GM18520 (cell line): ENCODE results near the gene S1PR3.

Source experiments
- ATAC-seq: cut with Tn5 transposase; IDR thresholded peaks from one replicate; pipeline ENCODE4 v1.9.1; 2021; ENCODE audit not compliant: unreplicated experiment

The S1PR3 gene

DNA sequence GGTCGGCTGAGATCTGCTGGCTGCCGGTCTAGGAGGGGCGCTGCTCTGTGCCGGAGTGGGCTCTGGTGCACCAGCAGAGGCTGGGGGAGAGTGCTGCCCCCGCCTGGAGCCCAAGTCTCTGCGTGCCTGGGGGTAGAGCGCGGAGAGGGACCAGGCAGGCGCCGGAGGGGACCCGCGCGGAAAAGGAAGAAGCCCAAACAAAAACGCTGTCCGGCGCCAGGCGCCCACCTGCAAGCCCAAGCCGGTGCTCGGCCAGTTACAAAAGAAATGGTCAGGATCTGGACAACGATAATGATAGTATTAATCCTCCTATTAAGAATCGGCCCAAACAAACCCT is 571 bp upstream of the S1PR3 start:
- no peak for ATAC-seq

DNA sequence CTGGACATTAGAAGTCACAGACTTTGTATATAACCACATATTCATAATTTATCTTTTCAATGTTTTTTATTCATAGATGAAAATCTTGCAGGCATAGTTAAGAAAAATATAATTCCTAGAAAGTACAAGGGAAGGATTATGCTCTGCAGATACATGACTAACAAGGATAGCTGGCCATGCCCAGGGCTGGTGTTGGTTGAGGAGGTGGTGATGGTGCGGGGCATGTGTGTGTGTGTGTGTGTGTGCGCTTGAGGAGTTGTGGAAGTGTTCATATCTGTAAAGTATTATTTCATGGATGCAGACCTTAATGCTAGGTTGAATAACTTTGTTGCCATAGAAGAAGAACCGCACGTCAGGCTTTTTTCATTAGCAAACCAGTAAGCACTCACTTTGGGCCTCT is 1.3 kb downstream of the S1PR3 start:
- ATAC-seq = no peak

DNA sequence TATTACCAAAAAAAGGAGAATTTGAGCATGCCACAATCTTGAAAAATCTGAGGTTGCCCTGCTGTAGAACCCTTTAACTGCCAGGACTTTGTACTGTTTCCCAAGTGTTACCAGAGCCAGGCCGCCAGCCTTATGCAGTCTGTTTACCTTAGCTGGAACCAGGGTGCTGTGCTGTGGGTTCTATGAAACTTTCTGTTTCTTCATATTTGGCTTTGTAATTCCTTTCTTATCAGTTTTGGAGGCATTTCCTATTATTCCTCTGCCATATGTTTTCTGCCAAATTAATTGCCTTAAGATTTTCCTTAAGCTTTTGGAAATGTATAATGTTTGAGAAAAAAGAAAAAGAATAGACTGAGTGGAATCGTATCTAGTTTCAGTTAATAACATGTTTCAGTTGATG is 2.1 kb downstream of the S1PR3 start:
- no peak for ATAC-seq

DNA sequence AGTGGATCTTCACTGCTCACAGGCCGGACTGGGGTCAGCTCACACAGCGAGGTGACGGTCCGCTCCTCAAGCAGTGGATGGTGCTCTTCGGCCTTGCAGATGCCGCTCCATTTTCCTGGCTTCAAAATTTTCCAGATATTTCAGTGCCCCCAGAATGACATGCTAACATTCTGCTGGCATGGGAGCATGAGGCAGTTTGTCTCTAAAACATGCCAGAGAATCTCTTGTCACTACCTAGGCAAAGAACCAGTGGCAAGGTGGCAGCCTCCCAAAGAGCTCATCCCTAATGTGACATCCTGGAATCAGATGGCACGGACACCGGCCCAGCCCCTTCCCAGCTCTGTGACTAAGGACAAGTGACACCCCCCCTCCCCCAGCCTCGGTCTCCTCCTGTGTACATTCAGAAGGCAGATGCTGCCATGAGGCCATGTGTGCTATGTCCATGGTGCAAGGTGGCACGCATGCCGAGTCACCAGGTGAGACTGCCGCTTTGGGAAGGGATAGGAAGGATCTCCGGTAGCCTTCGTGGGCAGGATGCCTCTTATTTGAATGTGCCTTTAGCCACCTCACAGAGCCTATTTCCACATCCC is 2.7 kb downstream of the S1PR3 start:
- ATAC-seq = no peak

DNA sequence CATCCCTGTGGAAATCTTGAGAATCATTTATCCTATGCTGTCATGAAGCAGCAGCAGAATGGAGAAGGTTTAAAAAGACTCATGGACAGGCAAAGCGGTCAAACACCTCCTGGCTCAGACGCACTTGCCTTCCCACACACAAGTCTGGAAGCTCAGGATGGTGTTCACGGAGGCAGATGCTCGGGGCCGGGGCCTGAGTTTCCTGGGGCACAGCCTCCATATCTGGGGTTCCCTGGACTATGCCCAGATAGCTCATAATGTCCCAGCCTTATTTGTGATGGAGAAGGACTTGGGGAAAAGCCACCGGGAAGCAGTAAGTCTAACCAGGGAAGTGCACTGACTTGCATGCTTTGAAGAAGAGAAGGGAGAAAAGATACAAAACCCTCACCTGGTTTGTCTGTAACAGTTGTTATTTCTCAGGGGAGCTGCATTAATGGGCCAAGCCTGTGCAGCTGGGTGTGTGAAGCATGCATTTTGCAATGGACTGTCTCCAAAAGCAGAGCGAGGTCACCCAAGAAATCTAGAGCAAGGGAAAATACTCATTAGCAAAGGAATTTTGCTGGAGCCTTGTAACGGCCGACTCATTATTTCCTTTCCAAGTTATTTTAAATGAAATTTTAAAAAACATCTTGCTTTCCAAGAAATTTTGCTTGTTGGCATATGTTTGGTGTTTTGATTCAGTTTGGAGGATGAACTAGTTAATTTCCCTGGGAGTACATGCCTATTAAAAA is 3.4 kb downstream of the S1PR3 start:
- no peak for ATAC-seq

DNA sequence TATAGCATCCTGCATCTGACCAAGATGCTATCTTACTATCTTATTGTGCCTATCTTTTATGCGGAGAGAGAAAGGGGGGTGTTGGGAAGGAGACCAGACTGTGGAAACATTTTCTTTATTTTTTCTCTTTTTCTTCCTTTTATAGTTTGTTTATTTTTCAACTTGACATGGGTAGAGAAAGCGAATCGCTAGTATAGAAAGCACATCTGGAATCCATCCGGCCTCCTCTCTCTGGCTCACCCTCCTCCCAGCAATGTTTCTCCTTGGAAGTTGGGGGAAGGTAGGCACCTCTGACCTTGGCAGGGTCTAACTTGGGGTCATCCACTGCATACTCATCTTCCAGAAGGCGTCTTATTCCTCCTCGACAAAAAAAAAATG is 3.9 kb downstream of the S1PR3 start:
- ATAC-seq = no peak

DNA sequence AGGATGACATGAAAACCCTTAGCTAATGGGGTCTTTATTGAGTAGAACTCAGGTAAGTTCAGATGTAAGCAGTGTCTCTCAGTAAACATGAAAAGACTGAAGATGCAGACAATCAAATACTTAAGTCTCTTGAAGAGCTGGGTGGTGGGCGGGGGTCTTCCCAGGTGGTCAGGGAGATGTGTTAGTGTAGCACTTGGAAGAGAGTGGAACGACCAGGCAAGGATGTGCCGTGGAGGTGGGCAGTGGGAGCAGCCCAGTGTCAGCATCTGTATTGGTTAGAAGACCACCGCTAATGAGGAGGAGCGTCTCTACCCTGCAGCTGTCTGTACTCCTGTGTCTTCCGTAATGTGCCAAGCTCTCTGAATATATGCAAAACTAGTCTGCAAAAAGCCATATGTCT is 4.4 kb downstream of the S1PR3 start:
- no peak for ATAC-seq

DNA sequence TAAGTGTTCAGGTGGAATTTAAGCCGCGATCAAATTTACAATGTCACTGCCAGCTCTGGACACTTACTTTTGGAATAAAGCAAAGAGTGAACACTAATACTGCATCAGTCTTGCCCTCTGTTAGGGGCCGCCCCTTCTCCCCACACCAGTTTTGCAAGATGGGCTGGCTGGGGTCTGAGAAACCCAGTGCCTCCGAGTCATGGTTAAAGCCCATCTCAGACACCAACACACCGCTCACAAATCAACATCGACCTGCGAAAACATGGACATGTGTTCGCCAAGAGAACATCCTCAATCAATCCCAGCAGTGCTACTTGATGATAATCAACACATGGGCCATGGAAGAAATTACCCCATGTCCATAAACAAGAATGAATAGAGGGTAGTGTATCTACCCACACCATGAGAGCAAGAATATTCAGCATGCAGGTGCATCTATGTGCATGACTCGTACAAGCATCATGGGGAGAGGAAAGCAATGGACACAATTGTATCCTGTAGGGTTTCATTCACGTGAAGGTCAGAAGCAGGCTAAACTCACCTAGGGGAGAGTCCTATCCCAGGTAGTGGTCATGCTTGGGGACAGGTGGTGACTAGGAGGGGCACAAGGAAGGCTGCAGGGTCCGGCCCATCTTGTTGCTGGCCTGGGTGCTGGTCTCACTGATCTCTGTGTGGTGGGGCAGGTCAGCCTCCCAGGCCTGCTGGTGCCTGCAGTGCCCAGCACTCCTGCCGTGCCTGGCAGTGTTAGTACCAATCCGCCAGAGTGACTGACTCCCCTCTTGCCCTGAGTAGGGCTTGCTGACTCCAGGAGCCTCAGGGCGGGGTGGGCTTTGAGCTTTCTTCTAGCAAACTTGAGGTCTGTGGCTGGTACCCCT is 5.0 kb downstream of the S1PR3 start:
- ATAC-seq = no peak

DNA sequence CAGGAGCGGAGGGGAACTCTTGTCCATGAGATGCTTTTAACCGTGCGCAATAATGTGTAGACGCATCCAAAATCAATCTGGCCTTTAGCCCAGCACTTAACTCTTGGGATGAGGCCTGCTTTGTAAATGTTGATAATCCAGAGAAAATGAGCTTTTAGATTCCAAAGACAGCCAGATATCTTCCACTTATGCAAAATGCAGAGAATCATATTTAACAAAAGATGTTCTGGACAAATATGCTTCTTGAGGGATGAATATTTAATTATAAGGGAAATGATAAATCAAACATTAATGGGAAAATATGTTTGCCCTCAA is 5.6 kb downstream of the S1PR3 start:
- ATAC-seq = no peak

DNA sequence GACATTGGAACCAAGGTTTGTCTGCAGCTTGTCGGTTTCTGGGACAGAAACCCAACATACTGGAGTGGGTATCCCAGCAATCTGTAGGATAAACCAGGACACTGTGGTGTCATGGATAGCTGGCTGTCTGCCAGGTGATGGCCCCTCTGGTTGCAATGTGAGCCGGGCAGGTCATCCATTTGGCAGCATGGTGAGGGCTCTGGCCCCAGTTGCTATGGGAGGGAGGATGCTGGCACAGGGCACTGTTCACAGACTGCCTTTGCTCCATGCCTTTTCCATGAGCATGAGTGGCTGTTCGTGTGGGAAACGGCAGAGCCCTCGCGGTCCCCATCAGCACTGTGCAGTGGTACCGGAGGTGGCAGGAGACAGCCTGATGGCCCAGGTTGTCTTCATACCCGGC is 6.4 kb downstream of the S1PR3 start:
- no peak for ATAC-seq

DNA sequence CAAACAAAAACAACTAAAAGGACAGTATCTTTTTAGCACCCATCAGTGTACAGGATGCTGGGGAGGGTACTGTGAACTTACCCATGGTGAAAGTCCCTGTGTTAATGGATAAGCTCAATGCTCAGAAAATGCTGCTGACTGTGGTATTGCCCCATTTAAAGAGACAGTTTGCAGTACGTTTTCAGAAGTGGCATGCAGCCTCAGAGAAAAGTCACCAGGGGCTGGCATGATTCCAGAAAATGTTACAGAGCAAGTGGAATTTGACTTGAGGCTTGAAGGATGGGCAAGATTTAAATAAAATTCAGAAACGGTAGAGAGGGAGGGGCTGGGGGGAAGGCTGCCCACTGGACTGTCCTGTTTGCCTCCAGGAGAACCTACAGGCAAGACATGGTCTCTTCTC is 7.2 kb downstream of the S1PR3 start:
- no peak for ATAC-seq

DNA sequence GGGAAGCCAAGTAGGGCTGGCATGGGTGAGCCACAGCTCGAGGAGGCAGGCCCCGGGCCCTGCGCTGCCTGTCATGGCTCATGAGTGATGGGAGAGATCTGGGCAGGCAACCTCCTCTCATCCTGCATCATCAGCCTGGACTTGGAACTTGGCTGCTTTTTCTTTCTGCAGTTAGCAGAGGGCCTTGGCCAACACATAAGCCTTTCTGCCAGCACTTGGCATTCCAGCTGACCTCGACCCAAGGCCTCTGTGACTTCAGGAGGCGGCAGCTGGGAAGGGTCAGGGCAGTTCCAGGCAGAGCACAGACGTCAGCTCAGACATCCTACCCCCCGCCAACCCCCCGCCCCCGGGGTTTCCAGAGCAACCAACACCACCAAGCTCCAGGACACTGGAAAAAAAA is 7.6 kb downstream of the S1PR3 start:
- ATAC-seq = no peak

DNA sequence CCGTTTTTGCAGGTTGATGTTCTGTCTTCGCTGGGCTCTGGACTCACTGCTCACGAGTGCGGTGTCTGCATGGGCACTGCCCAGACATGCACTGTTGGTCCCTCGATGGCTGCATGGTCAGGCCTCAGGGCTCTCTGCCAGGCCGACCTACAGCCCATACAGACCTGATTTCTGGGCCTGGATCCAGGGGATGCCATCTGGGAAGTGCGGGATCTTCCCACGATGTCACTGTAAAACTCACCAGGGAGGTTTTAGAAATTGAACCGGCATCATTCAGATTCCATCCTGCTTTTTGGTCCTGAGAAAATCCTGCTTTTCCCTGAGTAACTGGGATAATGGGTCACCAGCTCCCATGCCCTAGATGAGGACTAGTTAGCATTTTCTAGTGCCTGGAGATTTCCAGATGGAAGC is 9.1 kb downstream of the S1PR3 start:
- ATAC-seq = no peak

DNA sequence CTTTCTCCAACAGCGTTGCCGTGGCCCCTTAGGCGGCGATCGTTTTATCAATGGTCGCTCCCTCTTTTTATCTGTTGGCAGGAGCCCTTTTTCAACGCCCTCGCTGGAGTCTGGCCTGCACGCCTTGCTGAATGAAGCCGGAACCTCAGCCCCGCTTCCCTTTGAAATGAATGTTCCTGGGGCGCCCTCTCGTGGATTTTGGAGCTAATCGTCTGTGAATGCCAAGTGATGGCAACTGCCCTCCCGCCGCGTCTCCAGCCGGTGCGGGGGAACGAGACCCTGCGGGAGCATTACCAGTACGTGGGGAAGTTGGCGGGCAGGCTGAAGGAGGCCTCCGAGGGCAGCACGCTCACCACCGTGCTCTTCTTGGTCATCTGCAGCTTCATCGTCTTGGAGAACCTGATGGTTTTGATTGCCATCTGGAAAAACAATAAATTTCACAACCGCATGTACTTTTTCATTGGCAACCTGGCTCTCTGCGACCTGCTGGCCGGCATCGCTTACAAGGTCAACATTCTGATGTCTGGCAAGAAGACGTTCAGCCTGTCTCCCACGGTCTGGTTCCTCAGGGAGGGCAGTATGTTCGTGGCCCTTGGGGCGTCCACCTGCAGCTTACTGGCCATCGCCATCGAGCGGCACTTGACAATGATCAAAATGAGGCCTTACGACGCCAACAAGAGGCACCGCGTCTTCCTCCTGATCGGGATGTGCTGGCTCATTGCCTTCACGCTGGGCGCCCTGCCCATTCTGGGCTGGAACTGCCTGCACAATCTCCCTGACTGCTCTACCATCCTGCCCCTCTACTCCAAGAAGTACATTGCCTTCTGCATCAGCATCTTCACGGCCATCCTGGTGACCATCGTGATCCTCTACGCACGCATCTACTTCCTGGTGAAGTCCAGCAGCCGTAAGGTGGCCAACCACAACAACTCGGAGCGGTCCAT is 10.0 kb downstream of the S1PR3 start:
- ATAC-seq = no peak

DNA sequence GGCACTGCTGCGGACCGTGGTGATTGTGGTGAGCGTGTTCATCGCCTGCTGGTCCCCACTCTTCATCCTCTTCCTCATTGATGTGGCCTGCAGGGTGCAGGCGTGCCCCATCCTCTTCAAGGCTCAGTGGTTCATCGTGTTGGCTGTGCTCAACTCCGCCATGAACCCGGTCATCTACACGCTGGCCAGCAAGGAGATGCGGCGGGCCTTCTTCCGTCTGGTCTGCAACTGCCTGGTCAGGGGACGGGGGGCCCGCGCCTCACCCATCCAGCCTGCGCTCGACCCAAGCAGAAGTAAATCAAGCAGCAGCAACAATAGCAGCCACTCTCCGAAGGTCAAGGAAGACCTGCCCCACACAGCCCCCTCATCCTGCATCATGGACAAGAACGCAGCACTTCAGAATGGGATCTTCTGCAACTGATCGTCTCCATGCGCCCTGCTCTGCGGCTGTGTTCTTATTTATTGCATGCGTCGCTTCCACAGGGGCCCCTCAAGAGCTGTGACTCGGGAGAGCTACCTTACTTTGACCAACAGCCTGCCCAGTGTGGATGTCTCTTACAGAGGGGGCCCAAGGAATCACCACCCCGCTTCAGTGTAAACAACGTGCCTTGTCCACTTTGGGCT is 10.8 kb downstream of the S1PR3 start:
- ATAC-seq = no peak

DNA sequence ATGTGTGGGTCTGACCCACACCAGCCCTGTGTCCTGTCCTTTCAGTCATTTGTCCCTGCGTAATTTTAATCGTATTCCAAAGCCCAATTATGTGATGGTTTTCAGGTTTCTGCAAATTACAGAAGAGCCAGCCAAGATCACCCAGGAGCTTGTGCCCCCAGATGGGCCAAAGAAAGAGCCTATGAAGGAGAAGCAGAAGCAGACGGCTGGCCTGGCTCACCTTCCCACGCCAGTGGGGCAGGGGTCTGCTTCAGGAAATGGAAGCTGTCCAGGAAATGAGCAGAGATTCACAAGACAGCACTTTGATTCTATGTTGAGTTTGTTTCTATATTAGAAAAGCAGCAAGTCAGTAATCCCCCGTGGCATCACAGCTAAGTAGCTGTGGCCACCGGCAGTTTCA is 11.7 kb downstream of the S1PR3 start:
- no peak for ATAC-seq

DNA sequence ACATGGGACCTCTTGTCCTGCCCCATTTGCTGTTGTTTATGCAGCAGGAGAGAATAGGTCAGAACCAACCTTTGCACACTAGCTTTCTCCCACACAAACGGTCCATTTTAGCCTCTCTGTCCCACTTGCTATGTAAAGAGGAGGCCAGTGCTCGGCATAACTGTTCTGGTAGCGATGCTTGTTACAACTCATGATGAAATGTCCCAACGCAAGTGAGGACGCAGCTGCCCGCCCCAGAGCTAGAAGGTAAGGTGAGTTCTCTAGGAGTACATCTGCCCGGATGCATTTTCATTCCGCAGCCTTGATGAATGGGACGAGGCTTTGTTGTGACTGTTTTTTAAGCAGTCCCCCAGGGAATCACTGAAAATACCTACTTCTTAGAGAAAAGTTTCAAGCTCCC is 14.1 kb downstream of the S1PR3 start:
- ATAC-seq = no peak

DNA sequence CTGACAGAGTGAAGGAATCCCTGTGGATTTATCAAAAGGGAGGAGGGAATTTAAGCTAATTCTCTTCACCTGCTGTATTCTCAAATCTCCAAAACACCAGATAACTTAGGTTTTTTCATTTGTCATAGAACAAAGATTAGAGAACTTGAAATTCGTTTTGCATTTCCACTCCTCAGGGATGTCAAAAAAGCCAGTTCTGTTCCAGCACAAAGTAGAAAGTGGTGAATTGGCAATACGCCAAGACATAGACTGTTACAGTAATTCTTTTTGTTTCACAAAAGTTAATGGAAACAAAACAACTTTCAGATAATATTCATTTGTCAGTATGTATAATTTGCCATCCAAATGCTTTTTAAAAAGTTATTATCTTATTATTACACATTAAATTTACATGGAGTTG is 15.0 kb downstream of the S1PR3 start:
- no peak for ATAC-seq

DNA sequence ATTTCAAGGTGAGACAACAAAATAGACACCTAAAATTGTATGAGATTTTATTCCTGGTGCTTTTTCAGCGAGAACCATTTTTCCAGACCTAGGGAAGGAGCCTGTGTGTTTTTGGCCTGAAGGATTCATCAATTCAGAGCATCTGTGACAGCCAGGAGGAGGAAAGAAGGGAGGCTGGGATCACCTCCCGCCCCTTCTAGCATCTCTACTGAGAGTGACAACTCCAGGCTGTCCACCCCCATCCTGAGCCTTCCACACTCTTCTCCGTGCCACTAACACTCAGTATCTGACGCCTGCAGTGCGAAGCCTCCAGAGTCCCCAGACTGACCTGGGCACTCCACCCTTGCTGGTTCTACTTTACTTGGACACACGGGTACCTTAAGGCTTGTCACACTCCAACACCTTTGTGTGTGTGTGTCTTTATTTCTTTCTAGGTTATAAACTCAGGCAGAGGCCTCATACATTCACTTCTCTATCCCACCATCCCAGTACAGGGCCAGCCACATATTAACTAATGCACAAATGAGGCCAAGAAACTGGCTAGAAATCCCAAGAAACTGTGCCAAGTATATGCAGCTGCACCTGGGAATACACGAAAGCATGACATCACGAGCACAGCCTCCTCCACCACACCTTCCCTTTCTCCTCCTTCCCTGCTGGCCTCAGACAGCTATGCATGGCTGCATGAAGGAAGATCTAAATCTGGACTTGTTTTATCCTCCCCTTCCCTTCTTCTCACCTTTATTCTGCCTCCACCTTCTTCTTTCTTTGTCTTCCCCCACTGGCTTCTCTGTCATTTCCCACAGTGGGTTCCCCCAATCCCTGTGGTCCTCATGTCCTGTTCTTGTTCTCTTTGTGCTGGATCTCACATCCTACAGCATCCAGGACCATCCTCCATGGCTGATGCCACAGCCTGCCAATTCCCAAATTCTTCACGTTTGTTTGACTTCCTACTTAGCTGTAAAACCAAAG is 16.0 kb downstream of the S1PR3 start:
- no peak for ATAC-seq
